ENCODE measurements around the gene DMBT1.

GRCh38 chr10:122537545-122537944, 23.0 kb upstream of the DMBT1 start:
- TF ChIP-seq ZNF274 (IDR thresholded peaks at IDR 0.05; ENCODE audit: low read depth, low read length) (no peak), YY1 (IDR thresholded peaks at IDR 0.05; ENCODE audit: insufficient read depth, insufficient read length) (no peak)
